ENCODE measurements around the gene ASIC2. TPM values are rescaled to one million over a fixed set of nuclear protein-coding genes. Genes with fewer than 3 reads are reported as not detected.

The ASIC2 gene
- total RNA-seq, 3 donors from 2014 or later = 0.84 to 4.6 (median 0.98) TPM

GRCh38 chr17:33183487-33184026 lies 109.5 kb downstream of the ASIC2 start:
- DNase-seq = no peak
- ATAC-seq = no peak
- intact Hi-C loops (cut with DNase I, micrococcal nuclease) = no loop called here
- Histone ChIP-seq H3K9me3 (no peaks in the 10 kb centered on the region), H3K4me1 (ENCODE audit: low read depth) (no peaks in the 10 kb centered on the region), H3K4me3 (no peak overlapping the region), H3K36me3 (ENCODE audit: low read depth) (no peaks in the 10 kb centered on the region)
- TF ChIP-seq, protein P1, sequence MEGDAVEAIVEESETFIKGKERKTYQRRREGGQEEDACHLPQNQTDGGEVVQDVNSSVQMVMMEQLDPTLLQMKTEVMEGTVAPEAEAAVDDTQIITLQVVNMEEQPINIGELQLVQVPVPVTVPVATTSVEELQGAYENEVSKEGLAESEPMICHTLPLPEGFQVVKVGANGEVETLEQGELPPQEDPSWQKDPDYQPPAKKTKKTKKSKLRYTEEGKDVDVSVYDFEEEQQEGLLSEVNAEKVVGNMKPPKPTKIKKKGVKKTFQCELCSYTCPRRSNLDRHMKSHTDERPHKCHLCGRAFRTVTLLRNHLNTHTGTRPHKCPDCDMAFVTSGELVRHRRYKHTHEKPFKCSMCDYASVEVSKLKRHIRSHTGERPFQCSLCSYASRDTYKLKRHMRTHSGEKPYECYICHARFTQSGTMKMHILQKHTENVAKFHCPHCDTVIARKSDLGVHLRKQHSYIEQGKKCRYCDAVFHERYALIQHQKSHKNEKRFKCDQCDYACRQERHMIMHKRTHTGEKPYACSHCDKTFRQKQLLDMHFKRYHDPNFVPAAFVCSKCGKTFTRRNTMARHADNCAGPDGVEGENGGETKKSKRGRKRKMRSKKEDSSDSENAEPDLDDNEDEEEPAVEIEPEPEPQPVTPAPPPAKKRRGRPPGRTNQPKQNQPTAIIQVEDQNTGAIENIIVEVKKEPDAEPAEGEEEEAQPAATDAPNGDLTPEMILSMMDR (IDR thresholded peaks at IDR 0.05) = no peak

DNA sequence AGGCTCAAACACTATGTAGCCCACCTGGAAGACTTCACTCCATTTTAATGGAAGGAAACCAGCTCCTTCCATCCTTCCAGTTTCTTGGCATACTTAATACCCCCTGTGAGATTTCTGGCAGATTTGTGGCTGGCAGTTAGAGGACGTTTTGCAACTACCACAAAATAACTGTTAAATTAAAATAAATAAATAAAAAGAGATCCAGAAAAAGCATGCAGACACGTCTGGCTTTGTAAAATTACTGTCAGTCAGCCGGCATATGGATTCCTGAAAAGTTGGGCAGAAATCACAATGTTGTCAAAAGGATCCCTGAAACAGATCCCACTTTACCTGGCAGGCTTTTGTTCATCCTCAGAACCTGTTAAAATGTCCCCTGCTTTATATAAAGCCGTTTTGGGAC lies 113.9 kb downstream of the ASIC2 start:
- Histone ChIP-seq H3K4me1 (ENCODE audit: low read depth) (no peaks in the 10 kb centered on the region), H3K4me3 (no peak overlapping the region), H3K36me3 (ENCODE audit: low read depth) (no peaks in the 10 kb centered on the region), H3K9me3 (no peaks in the 10 kb centered on the region)
- ATAC-seq (no peak), DNase-seq (no peak)
- intact Hi-C loops (cut with DNase I, micrococcal nuclease) = no loop called here
- TF ChIP-seq, protein P1 (IDR thresholded peaks at IDR 0.05) = no peak

- Histone ChIP-seq H3K9me3 (no peaks in the 10 kb centered on the region), H3K4me1 (ENCODE audit: low read depth) (no peaks in the 10 kb centered on the region), H3K4me3 (no peak overlapping the region), H3K36me3 (ENCODE audit: low read depth) (no peaks in the 10 kb centered on the region)
- TF ChIP-seq, protein P1 (IDR thresholded peaks at IDR 0.05) = no peak
- no peak for ATAC-seq
- no peak for DNase-seq
- intact Hi-C loops (cut with DNase I, micrococcal nuclease) = no loop called here
Measured at GRCh38 chr17:33178681-33179080, 114.4 kb downstream of the ASIC2 start.

GRCh38 chr17:33175562-33175961 lies 117.5 kb downstream of the ASIC2 start:
- ATAC-seq = no peak
- DNase-seq = no peak
- TF ChIP-seq, protein P1 (IDR thresholded peaks at IDR 0.05) = no peak

GRCh38 chr17:33171931-33172330 lies 121.2 kb downstream of the ASIC2 start:
- H3K9me3 ChIP-seq = no peaks in the 10 kb centered on the region
- no peaks in the 10 kb centered on the region for H3K4me1 ChIP-seq (ENCODE audit: low read depth)
- no peak for DNase-seq
- no peak for ATAC-seq
- TF ChIP-seq, protein P1 (IDR thresholded peaks at IDR 0.05) = no peak
- no peak overlapping the region for H3K4me3 ChIP-seq
- intact Hi-C loops (cut with DNase I, micrococcal nuclease) = no loop called here
- H3K36me3 ChIP-seq (ENCODE audit: low read depth) = no peaks in the 10 kb centered on the region

More at GRCh38 chr17:33175562-33175961, 117.5 kb downstream of the ASIC2 start:
- no peak overlapping the region for H3K4me3 ChIP-seq
- no peaks in the 10 kb centered on the region for H3K9me3 ChIP-seq
- H3K4me1 ChIP-seq (ENCODE audit: low read depth) = no peaks in the 10 kb centered on the region
- intact Hi-C loops (cut with DNase I, micrococcal nuclease) = no loop called here
- H3K36me3 ChIP-seq (ENCODE audit: low read depth) = no peaks in the 10 kb centered on the region

Measured in mucosa of descending colon (tissue), 3 donors.